Activated T-cell treated with anti-CD3 and anti-CD28 coated beads, Interleukin-2, amount 50 U/mL, for 24 hours (primary cell): ENCODE results near the gene PTPRA.
A peak's percentile ranks its signal among the peaks of the same experiment; 100 is the strongest.
"Not testable (repeated sequence)": the region's sequence is repeated elsewhere in the genome, so short reads cannot be mapped to it uniquely, and the experiment has no call there.

Source experiments
- DNase-seq: peaks from one replicate; pipeline ENCODE4 v3.0.0-alpha.2; 2020
- H3K27ac Mint-ChIP-seq: 2 replicates; pipeline ENCODE4 v1.8.0; 2020; ENCODE audit warnings: mild to moderate bottlenecking, mixed read lengths
- H3K27me3 Mint-ChIP-seq: 2 replicates; pipeline ENCODE4 v1.8.0; 2020; ENCODE audit warnings: mixed read lengths
- H3K36me3 Mint-ChIP-seq: 2 replicates; pipeline ENCODE4 v1.8.0; 2020; ENCODE audit warnings: low read depth, mixed read lengths
- H3K4me1 Mint-ChIP-seq: 2 replicates; pipeline ENCODE4 v1.8.0; 2020; ENCODE audit warnings: low read depth, mixed read lengths
- H3K4me3 Mint-ChIP-seq: 2 replicates; pipeline ENCODE4 v1.8.0; 2020; ENCODE audit warnings: mild to moderate bottlenecking, moderate library complexity, mixed read lengths
- H3K9me3 Mint-ChIP-seq: 2 replicates; pipeline ENCODE4 v1.8.0; 2020; ENCODE audit warnings: mixed read lengths

The PTPRA gene

GRCh38 chr20:3051385-3052019, 178.2 kb downstream of the PTPRA start:
- H3K4me1 Mint-ChIP-seq: peaks cover 34% of the 10 kb centered on the region
- H3K9me3 Mint-ChIP-seq: no peaks in the 10 kb centered on the region

GRCh38 chr20:3059489-3059888, 186.2 kb downstream of the PTPRA start:
- Mint-ChIP-seq H3K27ac (no peak overlapping the region), H3K4me1 (peaks cover 15% of the 10 kb centered on the region), H3K4me3 (no peak overlapping the region), H3K9me3 (no peaks in the 10 kb centered on the region), H3K27me3 (no peaks in the 10 kb centered on the region), H3K36me3 (peaks cover 1% of the 10 kb centered on the region)
- no peak for DNase-seq

More at GRCh38 chr20:3051385-3052019, 178.2 kb downstream of the PTPRA start:
- no peak overlapping the region for H3K4me3 Mint-ChIP-seq
- no peaks in the 10 kb centered on the region for H3K27me3 Mint-ChIP-seq
- peak overlapping the region; percentile 37 for H3K27ac Mint-ChIP-seq
- no peak for DNase-seq
- H3K36me3 Mint-ChIP-seq: peaks cover 43% of the 10 kb centered on the region

- H3K4me1 Mint-ChIP-seq: peaks cover 20% of the 10 kb centered on the region
- H3K4me3 Mint-ChIP-seq, H3K27me3 Mint-ChIP-seq, H3K9me3 Mint-ChIP-seq, H3K27ac Mint-ChIP-seq, H3K36me3 Mint-ChIP-seq, DNase-seq: not testable (repeated sequence)
Measured at GRCh38 chr20:3064119-3064518, 190.8 kb downstream of the PTPRA start.

- H3K4me1 Mint-ChIP-seq: peaks cover 22% of the 10 kb centered on the region
- H3K4me3 Mint-ChIP-seq: no peak overlapping the region
Measured at GRCh38 chr20:3067139-3068014, 194.1 kb downstream of the PTPRA start.

GRCh38 chr20:3068075-3068474, 194.8 kb downstream of the PTPRA start:
- Mint-ChIP-seq H3K4me3 (no peak overlapping the region), H3K27me3 (no peaks in the 10 kb centered on the region), H3K9me3 (no peaks in the 10 kb centered on the region), H3K36me3 (no peaks in the 10 kb centered on the region), H3K4me1 (peaks cover 26% of the 10 kb centered on the region), H3K27ac (no peak overlapping the region)
- DNase-seq: no peak

More at GRCh38 chr20:3067139-3068014, 194.1 kb downstream of the PTPRA start:
- Mint-ChIP-seq H3K27ac (no peak overlapping the region), H3K9me3 (no peaks in the 10 kb centered on the region), H3K27me3 (no peaks in the 10 kb centered on the region), H3K36me3 (no peaks in the 10 kb centered on the region)
- no peak for DNase-seq

GRCh38 chr20:3068986-3069900, 196.0 kb downstream of the PTPRA start:
- Mint-ChIP-seq H3K4me3 (no peak overlapping the region), H3K27ac (no peak overlapping the region), H3K27me3 (no peaks in the 10 kb centered on the region), H3K4me1 (peaks cover 24% of the 10 kb centered on the region), H3K9me3 (no peaks in the 10 kb centered on the region), H3K36me3 (no peaks in the 10 kb centered on the region)
- DNase-seq: no peak

GRCh38 chr20:3070725-3071124, 197.4 kb downstream of the PTPRA start:
- Mint-ChIP-seq H3K4me1 (peaks cover 16% of the 10 kb centered on the region), H3K9me3 (no peaks in the 10 kb centered on the region), H3K36me3 (no peaks in the 10 kb centered on the region), H3K4me3 (peak overlapping the region; percentile 65), H3K27ac (peak overlapping the region; percentile 54), H3K27me3 (no peaks in the 10 kb centered on the region)
- no peak for DNase-seq

- Mint-ChIP-seq H3K4me1 (peaks cover 16% of the 10 kb centered on the region), H3K27me3 (no peaks in the 10 kb centered on the region), H3K27ac (no peak overlapping the region), H3K36me3 (no peaks in the 10 kb centered on the region), H3K9me3 (no peaks in the 10 kb centered on the region), H3K4me3 (peak overlapping the region; percentile 65)
- no peak for DNase-seq
Measured at GRCh38 chr20:3071266-3071609, 198.0 kb downstream of the PTPRA start.

- H3K27ac Mint-ChIP-seq: peak within 1 kb of the TSS; percentile 79
- no peaks in the 10 kb centered on the region for H3K36me3 Mint-ChIP-seq
- peak; percentile 79 for DNase-seq
- no peaks in the 10 kb centered on the region for H3K27me3 Mint-ChIP-seq
- H3K9me3 Mint-ChIP-seq: no peaks in the 10 kb centered on the region
- H3K4me3 Mint-ChIP-seq: peak within 1 kb of the TSS; percentile 65
- peaks cover 19% of the 10 kb centered on the region for H3K4me1 Mint-ChIP-seq
Measured at GRCh38 chr20:3071610-3072529, 198.6 kb downstream of the PTPRA start, which contains the start of gene OXT. Gene OXT, plus strand, starts transcription at chr20:3071620. Its CDS starts 36 bp downstream, at chr20:3071656.

- peak overlapping the region; percentile 79 for H3K27ac Mint-ChIP-seq
- peaks cover 24% of the 10 kb centered on the region for H3K4me1 Mint-ChIP-seq
- no peaks in the 10 kb centered on the region for H3K36me3 Mint-ChIP-seq
- H3K9me3 Mint-ChIP-seq: no peaks in the 10 kb centered on the region
- peaks cover 2% of the 10 kb centered on the region for H3K27me3 Mint-ChIP-seq
- no peak for DNase-seq
- H3K4me3 Mint-ChIP-seq: peak overlapping the region; percentile 65
Measured at GRCh38 chr20:3072530-3073250, 199.4 kb downstream of the PTPRA start.

GRCh38 chr20:3073251-3073643, 200.0 kb downstream of the PTPRA start:
- not testable (repeated sequence) for DNase-seq, H3K9me3 Mint-ChIP-seq, H3K4me3 Mint-ChIP-seq, H3K36me3 Mint-ChIP-seq, H3K27me3 Mint-ChIP-seq, H3K27ac Mint-ChIP-seq
- peaks cover 28% of the 10 kb centered on the region for H3K4me1 Mint-ChIP-seq

- H3K27ac Mint-ChIP-seq: no peak overlapping the region
- H3K4me1 Mint-ChIP-seq: peaks cover 28% of the 10 kb centered on the region
- H3K27me3 Mint-ChIP-seq: peaks cover 4% of the 10 kb centered on the region
- H3K36me3 Mint-ChIP-seq: no peaks in the 10 kb centered on the region
- no peak overlapping the region for H3K4me3 Mint-ChIP-seq
- DNase-seq: no peak
- no peaks in the 10 kb centered on the region for H3K9me3 Mint-ChIP-seq
Measured at GRCh38 chr20:3074812-3075211, 201.5 kb downstream of the PTPRA start.

- not testable (repeated sequence) for H3K27ac Mint-ChIP-seq, DNase-seq, H3K36me3 Mint-ChIP-seq, H3K9me3 Mint-ChIP-seq, H3K4me3 Mint-ChIP-seq, H3K27me3 Mint-ChIP-seq
- H3K4me1 Mint-ChIP-seq: peaks cover 28% of the 10 kb centered on the region
Measured at GRCh38 chr20:3075315-3075714, 202.0 kb downstream of the PTPRA start.
